AG09319 (cell line): ENCODE results near the gene KAZALD1.

Source experiments
- DNase-seq: peaks from one replicate; pipeline ENCODE4 v3.0.0-alpha.2; 2010; ENCODE audit warnings: low read depth; ENCODE audit errors: extremely low read depth
- TF ChIP-seq, protein P1 (sequence below): IDR thresholded peaks from 2 replicates; pipeline ENCODE4 v1.5.1; 2011; ENCODE audit warnings: low read depth, mild to moderate bottlenecking, inconsistent platforms, low read length, moderate library complexity

The KAZALD1 gene

DNA sequence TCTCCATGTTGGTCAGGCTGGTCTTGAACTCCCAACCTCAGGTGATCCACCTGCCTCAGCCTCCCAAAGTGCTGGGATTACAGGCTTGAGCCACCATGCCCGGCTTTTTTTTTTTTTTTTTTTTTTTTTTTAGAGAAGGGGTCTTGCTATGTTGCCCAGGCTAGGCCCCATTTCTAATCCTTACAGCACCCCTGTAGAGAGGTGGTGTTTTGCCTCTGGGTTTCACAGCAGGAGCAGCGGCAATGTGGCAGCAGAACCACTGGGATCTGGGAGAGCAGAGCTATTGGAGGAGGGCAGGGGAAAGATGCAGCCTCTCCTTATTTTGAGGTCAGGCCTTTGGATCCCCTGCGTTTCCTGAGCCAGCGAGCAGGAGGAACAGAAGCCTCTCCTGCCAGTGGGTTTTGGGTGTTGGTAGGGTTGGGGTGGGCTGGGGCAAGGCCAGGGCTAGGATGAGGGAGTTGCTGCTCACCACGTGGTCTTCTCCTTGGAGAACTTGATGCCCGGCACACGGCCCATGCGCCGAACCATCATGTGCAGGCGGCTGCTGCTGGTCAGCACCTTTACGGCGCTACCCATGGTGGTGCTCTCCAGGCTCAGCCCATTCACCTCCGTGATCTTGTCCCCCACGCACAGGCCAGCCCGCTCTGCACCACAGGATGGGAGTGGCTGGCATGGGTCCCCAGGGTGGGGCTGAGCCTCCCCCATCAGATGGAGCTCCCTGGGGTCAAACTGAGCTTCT lies 38.7 kb upstream of the KAZALD1 start:
- TF ChIP-seq, protein P1, sequence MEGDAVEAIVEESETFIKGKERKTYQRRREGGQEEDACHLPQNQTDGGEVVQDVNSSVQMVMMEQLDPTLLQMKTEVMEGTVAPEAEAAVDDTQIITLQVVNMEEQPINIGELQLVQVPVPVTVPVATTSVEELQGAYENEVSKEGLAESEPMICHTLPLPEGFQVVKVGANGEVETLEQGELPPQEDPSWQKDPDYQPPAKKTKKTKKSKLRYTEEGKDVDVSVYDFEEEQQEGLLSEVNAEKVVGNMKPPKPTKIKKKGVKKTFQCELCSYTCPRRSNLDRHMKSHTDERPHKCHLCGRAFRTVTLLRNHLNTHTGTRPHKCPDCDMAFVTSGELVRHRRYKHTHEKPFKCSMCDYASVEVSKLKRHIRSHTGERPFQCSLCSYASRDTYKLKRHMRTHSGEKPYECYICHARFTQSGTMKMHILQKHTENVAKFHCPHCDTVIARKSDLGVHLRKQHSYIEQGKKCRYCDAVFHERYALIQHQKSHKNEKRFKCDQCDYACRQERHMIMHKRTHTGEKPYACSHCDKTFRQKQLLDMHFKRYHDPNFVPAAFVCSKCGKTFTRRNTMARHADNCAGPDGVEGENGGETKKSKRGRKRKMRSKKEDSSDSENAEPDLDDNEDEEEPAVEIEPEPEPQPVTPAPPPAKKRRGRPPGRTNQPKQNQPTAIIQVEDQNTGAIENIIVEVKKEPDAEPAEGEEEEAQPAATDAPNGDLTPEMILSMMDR, result no peak

DNA sequence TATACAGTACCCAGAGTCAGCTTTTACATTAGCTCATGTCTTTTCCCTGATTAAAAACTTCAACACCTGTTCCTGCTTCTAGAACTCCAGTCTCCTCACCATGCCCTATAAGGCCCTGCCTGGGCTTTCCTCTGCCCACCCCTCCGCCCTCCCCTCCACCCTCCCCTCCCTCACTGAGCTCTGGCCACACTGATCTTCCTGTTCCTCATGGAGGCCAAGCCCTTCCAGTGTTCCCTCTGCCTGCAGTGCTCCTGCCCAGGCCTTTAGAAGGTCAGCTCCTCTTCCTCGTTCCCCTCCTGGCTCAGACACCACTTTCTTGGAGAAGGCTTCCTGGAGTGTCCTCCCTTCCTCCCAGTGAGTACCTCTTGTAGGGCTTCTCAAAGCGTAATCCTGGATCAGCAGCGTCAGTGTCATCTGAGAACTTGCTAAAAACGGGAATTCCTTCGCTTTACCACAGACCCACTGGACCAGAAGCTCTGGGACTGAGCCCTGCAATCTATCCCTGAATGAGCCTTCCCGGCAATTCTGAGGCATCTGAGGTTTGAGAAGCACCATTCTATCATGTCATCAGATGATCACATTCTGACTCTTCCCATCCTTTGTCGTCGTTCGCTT lies 34.6 kb upstream of the KAZALD1 start:
- TF ChIP-seq, protein P1, result no peak

More for the DNA sequence above, 38.7 kb upstream of the KAZALD1 start:
- no peak for DNase-seq

DNA sequence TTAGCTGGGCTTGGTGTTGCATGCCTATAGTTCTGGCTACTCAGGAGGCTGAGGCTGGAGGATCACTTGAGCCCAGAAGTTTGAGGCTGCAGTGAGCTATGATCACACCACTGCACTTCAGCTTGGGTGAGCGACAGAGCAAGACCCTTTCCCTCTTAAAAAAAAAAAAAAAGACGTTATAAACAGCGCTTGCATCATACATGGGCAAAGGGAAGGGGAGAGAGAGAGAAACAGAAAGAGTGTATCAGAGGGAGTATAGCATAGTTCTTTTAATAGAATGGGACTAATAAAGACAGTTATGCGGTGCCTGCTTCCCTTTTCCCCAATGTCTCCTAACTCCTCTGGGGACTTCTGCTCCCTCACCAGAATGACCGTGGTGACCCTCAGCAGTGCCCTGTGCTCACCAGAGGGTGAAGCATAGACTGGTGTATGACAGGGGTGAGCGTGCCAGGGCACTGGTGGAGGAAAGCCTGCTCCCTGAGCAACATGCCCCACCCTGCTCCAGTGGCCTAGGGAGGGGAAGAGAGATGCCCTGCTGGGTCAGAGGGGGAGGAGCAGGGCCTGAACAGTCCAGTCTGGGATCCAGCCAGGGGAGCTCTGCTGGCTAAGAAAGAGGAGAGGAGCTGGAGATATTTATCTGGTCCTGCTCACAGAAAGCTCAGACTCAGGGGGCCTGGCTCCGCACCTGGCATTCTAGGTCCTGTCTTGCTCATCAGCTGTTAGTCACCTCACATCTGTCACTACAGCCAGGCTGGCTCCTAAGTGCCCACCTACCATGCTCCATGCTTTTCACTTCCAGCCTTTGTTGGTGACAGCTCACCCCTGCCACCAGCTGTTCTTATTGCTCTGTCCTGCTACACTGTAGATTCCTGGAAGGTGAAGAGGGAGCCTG lies 33.1 kb upstream of the KAZALD1 start:
- TF ChIP-seq, protein P1, result no peak
- DNase-seq, result no peak

More for the DNA sequence above, 34.6 kb upstream of the KAZALD1 start:
- DNase-seq, result no peak

DNA sequence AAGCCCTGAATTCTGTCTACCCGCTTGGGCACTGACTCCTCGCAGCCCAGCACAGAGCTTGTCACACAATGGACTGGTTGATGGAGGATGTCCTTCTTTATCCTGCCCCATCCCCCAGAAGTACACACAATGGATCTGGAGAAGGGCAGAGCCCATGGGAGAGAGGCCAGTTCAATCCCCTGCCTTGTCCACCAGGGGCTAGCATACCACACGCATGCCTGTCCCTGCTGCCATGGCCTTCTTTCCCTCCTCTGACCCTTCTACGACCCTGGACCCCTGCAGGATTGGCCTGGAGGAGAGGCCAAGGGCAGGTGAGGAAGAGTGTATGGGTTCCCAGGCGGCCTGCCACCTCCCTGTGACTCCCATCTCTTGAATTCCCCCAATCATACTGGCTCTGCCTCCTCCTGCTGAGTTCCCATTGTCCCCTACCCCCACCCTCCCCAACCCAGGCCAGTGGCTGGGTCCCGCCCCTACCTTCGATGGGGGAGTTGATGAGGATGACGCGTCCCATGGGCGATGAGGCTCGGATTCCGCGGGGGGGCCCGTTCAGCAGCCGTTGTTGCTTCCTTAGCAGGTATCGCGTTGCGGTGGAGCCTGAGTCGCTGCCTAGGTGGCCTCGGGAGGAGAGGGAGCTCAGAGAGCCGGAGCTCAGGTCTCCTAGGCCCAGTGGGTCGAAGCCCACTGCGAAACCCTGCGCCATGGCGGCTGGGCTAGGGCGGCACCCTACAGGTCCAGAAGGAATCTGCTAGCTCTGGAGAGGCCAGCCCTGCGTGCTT lies 32.1 kb upstream of the KAZALD1 start:
- TF ChIP-seq, protein P1, result no peak
- DNase-seq, result no peak

DNA sequence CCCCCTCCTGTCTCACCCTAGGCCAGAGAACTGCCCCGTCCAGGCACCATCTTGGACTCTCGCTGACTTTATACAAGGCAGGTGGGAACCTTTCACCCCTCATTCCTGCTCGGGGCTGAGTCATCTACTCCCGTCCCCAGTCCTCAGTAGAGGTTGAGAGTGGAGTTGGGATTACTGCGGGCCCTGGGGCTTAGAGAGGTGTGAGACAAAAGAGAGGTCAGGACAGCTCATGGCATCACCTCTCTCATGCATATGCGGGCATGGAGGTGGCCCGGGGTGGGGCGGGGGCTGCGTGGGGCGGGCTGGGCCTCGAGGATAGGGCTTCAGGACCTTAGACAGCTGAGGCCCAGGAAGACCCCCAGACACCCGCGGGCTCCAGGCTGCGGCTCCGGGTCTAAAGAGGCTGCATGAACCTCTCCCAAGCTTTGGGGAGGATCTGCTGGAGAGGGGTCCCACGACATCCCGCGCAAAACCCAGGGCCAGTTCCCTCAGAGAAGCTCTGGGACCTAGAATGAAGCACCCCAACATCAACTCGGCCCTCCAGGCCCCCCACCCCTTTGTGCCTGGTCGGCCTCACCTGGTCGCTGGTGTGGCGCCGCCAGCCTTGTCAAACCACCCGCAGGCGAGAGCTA lies 31.2 kb upstream of the KAZALD1 start:
- TF ChIP-seq, protein P1, result no peak
- DNase-seq, result no peak

DNA sequence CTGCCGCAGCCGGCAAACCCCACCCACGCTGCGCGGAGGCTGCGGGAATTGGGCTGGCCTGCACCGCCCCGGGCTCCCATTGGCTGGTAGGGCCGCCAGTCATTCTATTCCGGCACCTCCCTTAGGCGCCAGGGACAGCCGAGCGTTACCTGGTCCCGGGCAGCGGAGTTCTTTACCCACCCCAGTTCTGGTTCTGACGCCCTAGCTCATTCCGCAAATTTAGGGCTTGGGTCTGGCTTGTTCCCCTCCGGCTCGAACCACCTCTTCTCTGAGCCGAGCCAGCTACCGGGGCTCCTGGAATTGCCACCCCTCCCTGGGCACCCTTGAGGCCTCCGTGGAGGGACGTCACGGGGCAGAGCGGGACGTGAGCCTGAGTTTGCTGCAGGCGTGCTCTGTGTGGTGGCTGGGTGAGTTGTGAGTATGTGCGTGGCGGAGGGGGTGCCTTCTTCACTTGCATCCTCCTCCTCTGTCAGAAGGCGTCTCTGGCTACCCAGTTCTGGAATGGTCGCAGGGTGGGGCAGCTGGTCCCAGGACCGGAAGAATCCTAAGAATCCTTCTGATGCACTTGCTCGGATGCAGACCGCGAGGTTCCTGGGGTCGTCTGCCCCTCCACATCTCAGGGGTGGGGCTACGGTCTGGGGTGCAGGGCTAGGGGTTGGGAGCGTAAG lies 30.5 kb upstream of the KAZALD1 start, which contains the start of the genes PDZD7 and SFXN3:
PDZD7 (minus strand) TSS at position 2 of the 668 bp plus-strand sequence. CDS start 910 bp downstream, outside the sequence.
SFXN3 (plus strand) TSS at position 107 of the 668 bp plus-strand sequence. CDS start 3,461 bp downstream, outside the sequence.
- TF ChIP-seq, protein P1, result no peak
- peak; percentile 88 for DNase-seq
